K562 (cell line): Measurements from ENCODE around the gene NECAB2.

ENCODE experiments used
- ELF1 ChIP-seq: fragments of 200-800 bp; sonication (Bioruptor generic); IDR thresholded peaks from 2 replicates; pipeline ENCODE4 v1.6.1; 2016; ENCODE audit warnings: missing genetic modification characterization, missing compliant biosample characterization
- POLR2A ChIP-seq: fragments of 450-650 bp; conservative IDR thresholded peaks from 2 replicates; pipeline ENCODE4 v1.6.1; 2016
- ZNF347 ChIP-seq: fragments of 450-650 bp; formaldehyde crosslinking; IDR thresholded peaks from 2 replicates; pipeline ENCODE4 v1.4.0; 2020; ENCODE audit warnings: low read depth, mild to moderate bottlenecking, moderate library complexity

- TF ChIP-seq POLR2A: no peak
- TF ChIP-seq ELF1 (tag): no peak
- TF ChIP-seq ZNF347 (CRISPR knock-in tag): no peak
Observed at GRCh38 chr16:83930730-83931500, 37.1 kb upstream of the NECAB2 start.
